ENCODE data around the gene GAS2. TPM values are rescaled to one million over a fixed set of nuclear protein-coding genes. Genes with fewer than 3 reads are reported as not detected.

The GAS2 gene
- polyA plus RNA-seq, 3 donors, result 0.52 to 4.7 (median 0.56) TPM

GRCh38 chr11:22809893-22810292 lies 143.5 kb downstream of the GAS2 start:
- H3K27ac ChIP-seq (ENCODE audit: low read depth, low read length), result no peak overlapping the region
- 80 to 95% (median 87%) methylated on average over 3 of the region's 3 CpGs for WGBS, 3 donors

- WGBS, 3 donors, result 91 to 96% (median 91%) methylated on average over 2 of the region's 2 CpGs
- no peak overlapping the region for H3K27ac ChIP-seq (ENCODE audit: low read depth, low read length)
These were observed 155.8 kb downstream of the GAS2 start for GRCh38 chr11:22822203-22822602.

- WGBS, 3 donors, result 44 to 59% (median 52%) methylated on average over 6 of the region's 6 CpGs
- no peak overlapping the region for H3K27ac ChIP-seq (ENCODE audit: low read depth, low read length)
These were observed 162.0 kb downstream of the GAS2 start for GRCh38 chr11:22828373-22828772.

- WGBS, 3 donors, result 0% methylated on average over 74 to 79 of the region's 79 CpGs
- H3K27ac ChIP-seq (ENCODE audit: low read depth, low read length), result no peak within 1 kb of the TSS
These were observed 163.0 kb downstream of the GAS2 start, which contains the start of gene SVIP for GRCh38 chr11:22829231-22830081. SVIP (minus strand) TSS chr11:22829801; CDS start chr11:22829748, 53 bp downstream.

GRCh38 chr11:22830082-22830414 lies 163.6 kb downstream of the GAS2 start:
- H3K27ac ChIP-seq (ENCODE audit: low read depth, low read length), result no peak overlapping the region
- WGBS, 3 donors, result 6 to 14% (median 13%) methylated on average over 4 of the region's 4 CpGs

- WGBS, 3 donors, result 63 to 83% (median 76%) methylated on average over 3 of the region's 3 CpGs
- no peak overlapping the region for H3K27ac ChIP-seq (ENCODE audit: low read depth, low read length)
These were observed 166.1 kb downstream of the GAS2 start for GRCh38 chr11:22832315-22833015.

- 87 to 90% (median 89%) methylated on average over 1 of the region's 1 CpG for WGBS, 3 donors
- H3K27ac ChIP-seq (ENCODE audit: low read depth, low read length), result no peak overlapping the region
These were observed 180.3 kb downstream of the GAS2 start for GRCh38 chr11:22846726-22847125.

- H3K27ac ChIP-seq (ENCODE audit: low read depth, low read length), result no peak overlapping the region
These were observed 185.1 kb downstream of the GAS2 start for GRCh38 chr11:22851477-22851876.

GRCh38 chr11:22859756-22860155 lies 193.3 kb downstream of the GAS2 start:
- no peak overlapping the region for H3K27ac ChIP-seq (ENCODE audit: low read depth, low read length)
- WGBS, 3 donors, result 75 to 89% (median 89%) methylated on average over 6 of the region's 6 CpGs

- H3K27ac ChIP-seq (ENCODE audit: low read depth, low read length), result no peak within 1 kb of the TSS
- 94 to 100% (median 99%) methylated on average over 4 of the region's 4 CpGs for WGBS, 3 donors
These were observed 193.8 kb downstream of the GAS2 start, which contains the start of gene CCDC179 for GRCh38 chr11:22860241-22860640. CCDC179 (minus strand) TSS chr11:22860474; CDS start chr11:22860421, 53 bp downstream.

Other genes with a start within 250 kb of the GAS2 start
- gene FANCF, start 40.8 kb upstream of the GAS2 start, polyA plus RNA-seq, result 1 to 10 TPM; 1.3 to 8.6 (median 2.5) TPM
- gene SVIP, start 163.2 kb downstream of the GAS2 start, polyA plus RNA-seq, result 1 to 10 TPM; 4.3 to 7.1 (median 5.2) TPM
- gene CCDC179, start 193.9 kb downstream of the GAS2 start, polyA plus RNA-seq, result not detected

Data from adipose tissue (tissue), 3 donors.